GM21528 (cell line): ENCODE measurements around the gene LSR.
"Not testable (repeated sequence)": the region's sequence is repeated elsewhere in the genome, so short reads cannot be mapped to it uniquely, and the experiment has no call there.

Experiments used
- ATAC-seq: cut with Tn5 transposase; IDR thresholded peaks from one replicate; pipeline ENCODE4 v1.9.1; 2021; ENCODE audit warnings: mild to moderate bottlenecking, moderate library complexity; ENCODE audit not compliant: unreplicated experiment, low FRiP score

Gene LSR

DNA sequence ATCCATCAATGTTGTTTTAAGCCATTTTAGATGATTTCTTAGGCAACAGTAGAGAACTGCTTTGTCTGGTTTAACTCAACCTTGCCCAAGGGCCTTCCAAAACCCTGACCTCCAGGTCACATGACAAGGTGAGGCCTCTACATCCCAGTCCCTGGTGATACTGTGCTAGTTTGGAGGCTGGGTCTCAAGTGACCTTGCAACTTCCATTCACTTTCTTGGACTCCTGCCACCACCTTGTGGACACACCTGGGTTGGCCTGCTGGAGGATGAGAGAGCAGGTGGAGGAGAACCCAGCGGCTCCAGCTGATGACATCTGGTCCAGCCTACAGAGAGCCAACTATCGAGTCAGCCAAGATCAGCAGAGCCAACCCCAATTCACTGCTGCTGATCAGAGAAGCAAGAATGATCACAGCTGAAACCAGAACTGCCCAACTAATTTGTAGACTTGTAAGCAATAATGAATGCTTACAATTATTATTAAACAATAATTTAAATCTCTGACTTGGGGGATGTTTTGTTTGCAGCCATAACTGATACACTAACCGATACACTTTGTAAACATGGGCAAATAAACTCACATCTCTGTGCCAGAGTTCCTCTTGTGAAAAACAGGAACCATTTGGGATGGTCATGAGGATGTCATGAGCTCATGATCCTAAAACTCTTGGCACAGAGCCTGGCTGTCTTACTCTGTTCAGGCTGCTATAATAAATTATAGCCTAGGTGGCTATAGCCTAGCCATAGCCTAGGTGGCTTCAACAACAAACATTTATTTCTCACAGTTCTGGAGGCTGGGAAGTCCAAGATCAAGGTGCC, 31.8 kb upstream of the LSR start:
- no peak for ATAC-seq

DNA sequence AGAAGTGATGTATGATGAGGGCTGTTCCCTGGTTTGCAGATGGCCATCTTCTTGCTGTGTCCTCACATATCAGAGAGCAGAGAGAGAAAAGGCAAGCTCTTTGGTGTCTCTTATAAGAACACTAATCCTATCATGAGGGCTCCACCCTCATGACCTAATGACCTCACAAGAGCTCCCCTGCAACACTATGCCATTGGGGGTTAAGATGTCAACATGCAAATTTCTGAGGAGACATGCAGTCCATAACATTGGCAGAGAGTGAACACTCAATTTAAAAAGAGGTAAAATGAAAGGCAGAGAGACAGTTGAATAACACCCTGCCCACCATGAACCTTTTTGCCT, 31.2 kb upstream of the LSR start:
- ATAC-seq: no peak

DNA sequence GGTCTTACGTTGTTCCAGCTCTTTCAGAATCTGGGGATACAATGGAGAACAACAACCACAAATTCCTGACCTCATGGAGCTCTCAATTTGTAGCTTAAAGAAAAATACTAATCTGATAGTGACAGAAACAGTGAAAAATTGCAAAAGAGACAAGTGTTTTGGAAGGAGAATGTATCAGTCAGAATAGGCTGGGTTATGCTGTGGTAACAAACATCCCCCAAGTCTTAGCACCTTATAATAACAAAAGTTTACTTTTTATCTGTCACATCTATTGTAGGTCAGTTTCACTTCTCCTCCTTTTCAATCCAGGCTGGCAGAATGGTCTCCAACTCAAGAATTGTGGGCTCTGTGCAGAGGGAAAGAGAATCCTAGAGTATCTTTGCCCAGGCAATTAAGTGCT, 29.8 kb upstream of the LSR start:
- ATAC-seq: no peak

DNA sequence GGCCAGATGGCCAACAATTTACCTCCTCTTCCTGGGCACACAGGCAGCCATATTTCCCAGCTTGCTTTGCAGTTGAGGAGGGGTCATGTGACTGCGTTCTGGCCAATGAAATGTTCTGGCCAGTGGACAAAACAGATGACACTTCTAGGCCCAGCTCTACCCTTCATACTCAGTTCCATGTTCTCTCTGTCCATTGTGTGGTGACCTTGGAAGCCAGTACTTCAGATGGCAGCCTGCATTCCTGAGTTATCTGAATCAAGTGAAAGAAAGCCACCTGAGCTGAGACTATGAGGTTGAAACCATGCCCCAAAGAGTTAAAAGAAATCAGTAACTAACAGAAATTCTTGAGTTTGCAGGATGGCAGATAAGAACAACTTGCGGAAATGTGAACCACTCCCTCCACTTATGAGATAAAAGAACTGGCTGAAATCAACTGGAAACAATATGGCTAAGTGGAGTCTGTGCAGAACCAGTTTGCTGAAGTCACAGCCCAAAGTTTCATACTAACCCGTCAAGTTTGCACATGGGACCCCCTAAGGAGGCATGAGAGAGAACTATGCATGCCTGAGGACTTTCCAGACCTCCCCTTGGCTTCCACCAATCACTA, 28.4 kb upstream of the LSR start:
- no peak for ATAC-seq

DNA sequence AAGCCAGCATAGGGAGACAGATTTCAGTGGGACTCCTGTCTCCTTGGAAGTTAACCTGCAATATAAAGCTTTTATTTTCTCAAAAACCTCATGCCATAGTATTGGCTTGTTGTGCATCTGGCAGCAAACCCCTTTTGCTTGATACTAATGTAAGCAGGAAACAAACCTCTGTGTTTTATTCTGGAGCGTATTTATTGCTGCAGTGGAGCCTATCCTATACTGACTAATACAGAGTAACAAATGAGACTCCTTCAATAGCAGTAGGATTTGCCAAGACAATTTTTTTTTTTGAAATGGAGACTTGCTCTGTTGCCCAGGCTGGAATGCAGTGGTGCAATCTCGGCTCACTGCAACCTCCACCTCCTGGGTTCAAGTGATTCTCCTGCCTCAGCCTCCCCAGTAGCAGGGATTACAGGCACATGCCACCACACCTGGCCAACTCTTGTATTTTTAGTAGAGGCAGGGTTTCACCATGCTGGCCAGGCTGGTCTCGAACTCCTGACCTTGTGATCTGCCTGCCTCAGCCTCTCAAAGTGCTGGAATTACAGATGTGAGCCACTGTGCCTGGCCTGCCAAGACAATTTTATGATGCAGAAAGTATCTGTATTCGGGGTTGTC, 27.7 kb upstream of the LSR start:
- not testable (repeated sequence) for ATAC-seq

DNA sequence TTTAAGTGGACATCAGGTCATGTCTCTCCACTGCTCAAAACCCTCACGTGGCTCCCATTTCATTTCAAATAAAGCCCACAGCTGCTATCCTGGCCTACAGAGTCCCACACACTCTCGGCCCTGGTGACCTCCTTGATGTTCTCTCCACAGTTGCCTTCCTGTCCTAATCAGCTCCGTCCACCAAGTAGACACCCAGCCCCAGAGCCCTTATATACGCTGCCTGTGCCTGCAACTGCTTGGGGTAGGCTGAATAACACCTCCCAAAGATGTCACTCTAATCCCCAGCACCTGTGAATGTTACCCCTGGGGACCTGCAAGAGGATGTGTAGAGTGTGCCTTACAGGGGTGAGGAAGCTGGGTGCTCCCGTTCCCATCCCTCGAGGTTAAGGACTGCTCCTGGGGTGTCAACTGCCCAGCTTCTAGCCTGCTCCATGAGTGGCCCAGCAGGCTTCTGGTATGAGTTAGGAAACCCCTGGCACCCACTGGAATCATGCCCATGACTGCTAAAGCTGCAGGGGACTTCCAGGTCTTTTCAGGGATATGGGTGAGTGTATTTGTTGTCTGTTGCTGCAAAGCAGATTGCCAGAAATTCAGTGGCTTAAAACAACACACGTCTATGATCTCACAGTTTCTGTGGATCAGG, 26.3 kb upstream of the LSR start:
- ATAC-seq: no peak

DNA sequence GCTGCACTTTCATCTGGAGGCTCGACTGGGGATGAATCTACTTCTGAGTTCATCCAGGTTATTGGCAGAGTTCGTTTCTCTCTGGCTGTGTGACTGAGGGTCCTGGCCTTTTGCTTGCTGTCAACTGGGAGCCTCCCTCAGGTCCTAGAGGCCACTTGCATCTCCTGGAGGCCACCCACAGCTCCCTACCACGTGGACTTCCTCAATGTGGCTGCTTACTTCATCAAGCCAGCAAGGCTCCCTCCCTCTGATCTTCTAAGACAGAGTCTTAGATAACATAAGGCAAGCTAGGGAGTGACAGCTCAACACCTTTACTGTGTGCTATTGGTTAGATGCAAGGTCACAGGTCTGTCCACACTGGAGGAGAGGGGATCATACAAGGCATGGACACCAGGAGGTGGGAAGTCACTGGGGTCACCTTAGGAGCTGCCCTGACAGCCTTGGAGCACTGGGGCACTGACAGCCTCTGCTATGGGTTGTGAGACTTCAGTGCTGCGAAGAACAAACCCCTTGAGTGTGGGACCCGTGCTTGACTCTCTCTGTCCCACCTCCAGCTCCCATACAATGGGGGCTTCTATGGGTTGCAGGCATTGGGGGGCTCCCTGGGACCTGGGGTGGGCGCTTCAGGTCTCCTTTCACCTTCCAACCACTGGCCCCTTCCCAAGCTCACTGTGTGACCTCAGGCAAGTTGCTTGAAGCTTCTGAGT, 25.6 kb upstream of the LSR start:
- no peak for ATAC-seq

DNA sequence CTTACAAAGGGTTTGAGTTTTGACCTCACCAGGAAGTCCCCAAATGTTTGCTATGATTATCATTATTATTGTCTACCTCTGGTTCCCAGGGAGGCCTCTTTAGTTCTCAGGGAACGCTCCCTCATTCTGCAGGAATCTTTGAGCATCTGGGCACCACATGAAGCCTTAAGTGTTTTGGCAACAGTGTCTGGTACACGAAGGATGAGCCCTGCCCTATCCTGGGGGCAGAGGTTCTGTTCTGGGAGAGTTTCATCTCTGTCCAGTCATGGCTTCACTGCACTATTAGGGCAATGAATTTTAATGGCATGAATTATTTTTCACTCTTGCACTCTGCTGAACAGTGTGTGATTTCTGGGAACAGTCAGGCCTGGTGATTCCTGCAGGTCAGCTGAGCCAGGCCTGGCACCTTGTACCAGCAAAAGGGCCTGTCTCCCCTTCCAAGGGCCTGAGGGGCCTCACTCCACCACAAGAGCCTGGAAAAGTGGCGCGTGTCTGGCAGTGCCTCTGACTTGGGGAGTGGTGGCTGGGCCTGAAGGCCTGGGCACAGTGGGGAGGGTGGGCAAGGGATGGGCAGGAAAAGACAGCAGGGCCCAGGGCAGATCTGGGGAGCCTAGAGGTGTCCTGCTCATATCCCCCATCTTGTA, 24.8 kb upstream of the LSR start:
- ATAC-seq: no peak

DNA sequence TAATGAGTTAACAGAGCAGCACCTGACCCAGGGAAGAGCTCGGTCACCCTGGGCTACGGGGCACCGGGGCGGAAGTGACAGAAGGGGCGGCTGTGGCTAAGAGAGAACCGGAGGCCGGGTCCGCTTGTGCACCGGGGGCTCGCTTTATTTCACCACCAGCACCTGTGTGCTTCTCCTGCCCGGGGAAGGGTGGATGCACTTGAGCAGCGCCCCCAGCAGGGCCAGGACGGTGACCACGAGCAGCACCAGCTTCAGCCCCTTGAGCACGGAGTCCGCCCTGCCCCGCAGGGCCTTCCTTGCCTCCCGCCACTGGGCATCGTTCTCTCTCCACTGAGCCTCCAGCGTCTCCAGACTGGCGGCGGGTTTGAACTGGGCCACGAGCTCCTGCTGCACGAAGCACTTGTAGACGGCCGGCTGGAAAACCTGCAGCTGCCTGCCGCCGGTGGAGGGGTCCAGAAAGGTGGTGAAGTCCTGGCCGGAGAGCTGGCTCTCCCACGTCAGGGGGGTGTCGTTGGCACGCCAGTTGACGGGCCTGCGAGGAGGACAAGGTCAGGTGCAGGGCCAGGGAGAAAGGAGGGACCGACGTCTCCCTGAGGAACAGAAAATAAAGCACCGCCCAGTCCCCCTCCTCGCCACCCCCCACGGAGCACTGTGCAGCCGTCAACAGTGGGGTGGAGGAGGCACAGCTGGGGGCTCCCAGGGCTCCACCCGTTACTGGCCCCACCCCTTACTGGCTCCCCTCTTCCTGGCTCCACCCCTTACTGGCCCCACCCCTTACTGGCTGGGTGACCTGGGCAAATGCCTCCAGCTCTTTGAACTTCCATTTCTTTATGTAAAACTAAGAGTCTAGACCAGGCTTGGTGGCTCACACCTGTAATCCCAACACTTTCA, 23.9 kb upstream of the LSR start:
- no peak for ATAC-seq

DNA sequence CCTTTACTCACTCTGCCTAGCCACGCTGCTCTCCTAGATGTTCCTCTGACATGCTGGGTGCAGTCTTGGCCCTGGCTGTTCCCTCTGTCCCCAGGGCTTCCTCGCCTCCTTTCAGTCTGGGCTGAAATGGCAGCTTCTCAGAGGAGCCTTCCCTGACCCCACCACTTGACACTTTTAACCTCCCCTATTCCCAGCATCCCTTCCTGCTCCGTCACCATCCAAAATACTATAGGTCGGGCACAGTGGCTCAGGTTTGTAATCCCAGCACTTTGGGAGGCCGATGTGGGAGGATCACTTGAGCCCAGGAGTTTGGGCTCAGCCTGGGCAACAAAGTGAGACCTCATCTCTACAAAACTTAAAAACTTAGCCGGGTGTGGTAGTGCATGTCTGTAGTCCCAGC, 22.9 kb upstream of the LSR start:
- ATAC-seq: no peak

DNA sequence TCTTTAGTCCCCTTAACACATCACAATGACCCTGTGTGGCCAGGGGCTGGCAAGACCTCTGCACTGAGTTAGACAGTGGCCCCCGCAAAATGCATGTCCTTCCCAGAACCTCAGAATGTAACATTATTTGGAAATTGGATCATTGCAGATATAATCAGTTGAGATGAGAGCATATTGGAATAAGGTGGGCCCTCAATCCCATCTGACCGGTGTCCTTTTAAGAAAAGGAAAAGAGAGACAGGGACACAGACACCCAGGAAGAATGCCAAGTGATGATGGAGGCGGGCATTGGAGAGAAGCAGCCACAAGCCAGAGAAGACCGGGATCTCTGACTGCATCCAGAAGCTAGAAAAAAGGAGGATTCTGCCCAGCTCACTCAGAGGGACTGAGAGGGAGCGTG, 22.1 kb upstream of the LSR start:
- no peak for ATAC-seq

DNA sequence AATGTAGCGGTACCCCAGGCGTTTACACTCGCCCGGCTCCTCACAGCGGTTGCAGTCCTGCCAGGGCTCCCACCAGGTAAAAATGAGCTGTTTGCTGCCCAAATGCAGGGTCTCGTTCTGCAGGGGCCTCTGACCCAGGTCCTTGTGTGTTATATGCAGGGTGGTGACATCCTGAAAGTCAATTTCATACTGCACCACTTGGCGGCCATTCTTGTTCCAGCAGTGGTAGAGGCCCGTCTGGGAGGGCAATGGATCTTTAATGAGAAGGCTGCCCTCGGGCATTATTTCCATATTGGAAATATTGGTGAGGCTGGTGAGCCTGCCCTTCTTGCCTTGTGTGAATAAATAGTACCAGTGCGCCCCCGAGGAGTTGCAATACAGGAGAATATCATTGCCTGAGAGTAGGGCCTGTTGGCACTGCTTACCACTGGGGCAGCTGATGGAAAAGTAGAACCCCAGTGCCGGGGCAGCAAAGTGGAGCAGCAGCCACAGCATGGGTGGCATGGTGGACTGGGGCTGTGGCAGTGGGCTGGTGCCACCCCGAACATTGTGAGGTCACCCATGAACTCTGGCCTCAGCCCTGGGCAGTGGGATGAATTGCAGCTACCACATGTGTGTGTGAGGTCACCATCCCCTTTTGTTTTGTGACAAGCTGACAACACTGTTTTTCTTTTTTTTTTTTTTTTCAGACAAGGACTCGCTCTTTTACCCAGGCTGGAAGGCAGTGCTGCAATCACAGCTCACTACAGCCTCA, 20.4 kb upstream of the LSR start, which contains the start of gene FAM187B:
Gene FAM187B, minus strand, starts transcription at position 563 of the 754 bp plus-strand sequence. Its CDS starts 59 bp downstream, at position 504.
- ATAC-seq: no peak

DNA sequence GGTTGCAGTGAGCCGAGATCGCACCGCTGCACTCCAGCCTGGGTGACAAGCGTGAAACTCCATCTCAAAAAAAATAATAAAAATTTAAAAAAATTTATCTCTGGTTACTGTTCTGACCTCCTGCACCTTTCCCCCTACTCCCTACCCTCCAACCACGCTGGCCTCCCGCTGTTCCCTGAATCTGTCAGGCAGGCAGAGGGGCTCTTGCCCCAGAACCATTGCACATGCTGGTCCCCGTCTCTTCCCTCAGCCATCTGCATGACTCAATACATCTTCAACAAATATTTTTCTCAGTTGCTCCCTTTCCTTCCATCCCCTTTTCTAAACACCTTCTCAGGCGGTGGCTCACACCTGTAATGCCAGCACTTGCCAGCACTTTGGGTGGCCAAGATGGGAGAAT, 19.2 kb upstream of the LSR start:
- no peak for ATAC-seq

DNA sequence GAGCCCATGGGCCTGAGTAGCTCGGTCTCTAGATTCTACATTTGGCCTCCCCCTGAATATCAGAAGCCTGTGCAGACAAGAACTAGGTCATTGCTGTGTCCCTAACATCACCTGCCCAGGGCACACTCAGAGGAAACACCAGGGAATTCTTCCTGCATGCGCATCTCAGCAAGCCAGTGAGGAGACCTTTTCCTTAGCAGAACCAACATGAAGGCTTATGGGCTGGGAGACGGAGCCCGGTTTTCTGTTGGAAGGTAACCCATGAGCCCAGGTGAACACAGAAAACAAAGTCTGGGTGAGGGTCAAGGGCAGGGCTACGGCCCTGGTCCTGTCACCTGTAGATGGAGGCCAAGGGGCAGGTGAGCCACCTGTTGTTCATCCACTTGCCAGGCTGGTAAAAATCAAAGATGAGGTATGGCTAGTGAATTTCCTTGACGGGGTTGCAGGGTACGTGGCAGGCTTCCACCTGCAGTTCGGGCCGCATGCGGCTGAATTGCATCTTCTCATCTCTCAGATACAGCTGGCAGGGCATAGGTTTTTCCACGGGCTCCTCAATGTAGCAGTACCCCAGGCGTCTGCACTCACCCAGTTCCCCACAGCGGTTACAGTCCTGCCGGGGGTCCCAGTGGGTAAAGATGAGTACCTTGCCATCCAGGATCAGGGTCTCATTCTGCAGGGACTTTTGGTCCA, 16.7 kb upstream of the LSR start:
- ATAC-seq: no peak

DNA sequence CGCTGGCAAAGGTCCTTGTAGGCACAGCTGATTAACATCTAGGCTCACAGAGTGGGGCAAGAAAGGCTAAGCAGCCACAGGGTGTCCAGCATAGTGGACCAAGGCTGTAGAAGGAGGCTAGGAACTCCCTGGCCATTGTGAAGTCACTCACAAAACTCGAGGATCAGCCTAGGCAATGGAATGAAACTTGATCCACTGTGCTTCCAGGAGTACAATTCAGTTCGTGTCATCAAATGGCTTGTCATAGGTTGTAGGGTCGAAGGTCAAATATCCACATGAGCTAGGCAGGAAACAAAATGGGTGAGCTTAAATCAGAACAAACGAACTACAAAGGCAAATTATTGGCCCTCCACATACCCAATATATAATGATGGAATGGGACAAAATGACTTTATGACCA, 15.9 kb upstream of the LSR start:
- no peak for ATAC-seq

DNA sequence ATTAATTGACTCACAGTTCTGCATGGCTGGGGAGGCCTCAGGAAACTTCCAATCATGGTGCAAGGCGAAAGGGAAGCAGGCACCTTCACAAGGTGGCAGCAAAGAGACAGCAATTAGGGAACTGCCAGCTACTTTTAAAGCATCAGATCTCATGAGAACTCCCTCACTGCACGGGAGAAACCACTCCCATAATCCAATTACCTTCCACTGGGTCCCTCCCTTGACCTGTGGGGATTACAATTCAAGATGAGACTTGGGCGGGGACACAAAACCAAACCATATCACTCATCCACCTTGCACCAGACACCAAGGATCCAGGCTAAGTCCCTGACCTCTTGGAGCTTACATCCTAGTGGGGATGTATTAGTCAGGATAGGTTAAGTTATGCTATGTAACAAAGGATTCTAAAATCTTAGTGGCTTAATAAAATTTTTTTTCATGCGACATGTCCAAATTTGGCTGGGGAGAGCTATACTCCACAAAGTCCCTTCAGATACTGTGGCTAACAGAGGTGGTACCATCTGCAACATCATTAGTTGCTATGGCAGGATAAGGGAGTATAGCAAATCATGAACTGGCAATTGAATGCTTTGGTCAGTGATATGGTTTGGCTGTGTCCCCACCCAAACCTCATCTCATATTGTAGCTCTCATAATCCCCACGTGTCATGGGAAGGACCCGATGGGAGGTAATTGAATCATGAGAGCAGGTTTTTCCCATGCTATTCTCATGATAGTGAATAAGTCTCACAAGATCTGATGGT, 12.0 kb upstream of the LSR start:
- ATAC-seq: no peak

DNA sequence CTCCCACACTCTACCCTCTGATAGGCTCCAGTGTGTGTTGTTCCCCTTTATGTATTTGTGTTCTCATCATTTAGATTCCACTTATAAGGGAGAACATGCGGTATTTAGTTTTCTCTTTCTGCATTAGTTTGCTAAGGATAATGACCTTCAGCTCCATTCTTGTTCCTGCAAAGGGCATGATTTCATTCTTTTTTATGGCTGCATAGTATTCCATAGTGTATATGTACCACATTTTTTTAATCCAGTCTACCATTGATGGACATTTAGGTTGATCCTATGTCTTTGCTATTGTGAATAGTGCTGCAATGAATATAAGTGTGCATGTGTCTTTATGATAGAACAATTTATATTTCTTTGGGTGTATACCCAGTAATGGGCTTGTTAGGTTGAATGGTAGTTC, 9.2 kb upstream of the LSR start:
- not testable (repeated sequence) for ATAC-seq
